ENCODE results near the gene TMEM247.

The TMEM247 gene

GRCh38 chr2:46477925-46478324, 1.4 kb upstream of the TMEM247 start:
- no peak for TF ChIP-seq CTCF (IDR thresholded peaks at IDR 0.05; ENCODE audit: low read depth, low read length)

GRCh38 chr2:46480562-46480961, 1.2 kb downstream of the TMEM247 start:
- peaks cover 22% of the 10 kb centered on the region for H3K9me3 ChIP-seq (ENCODE audit: severe bottlenecking)
- H3K4me3 ChIP-seq (ENCODE audit: low read depth, low read length) = no peak overlapping the region
- no peaks in the 10 kb centered on the region for H3K27me3 ChIP-seq (ENCODE audit: insufficient read depth, low read depth, severe bottlenecking)
- no peak overlapping the region for H3K27ac ChIP-seq
- no peak for DNase-seq
- TF ChIP-seq CTCF (IDR thresholded peaks at IDR 0.05; ENCODE audit: low read depth, low read length) = no peak
- H3K36me3 ChIP-seq = no peaks in the 10 kb centered on the region

More at GRCh38 chr2:46477925-46478324, 1.4 kb upstream of the TMEM247 start:
- Histone ChIP-seq H3K27me3 (ENCODE audit: insufficient read depth, low read depth, severe bottlenecking) (no peaks in the 10 kb centered on the region), H3K4me3 (ENCODE audit: low read depth, low read length) (no peak overlapping the region), H3K36me3 (no peaks in the 10 kb centered on the region), H3K9me3 (ENCODE audit: severe bottlenecking) (peaks cover 22% of the 10 kb centered on the region), H3K27ac (no peak overlapping the region)
- DNase-seq = no peak

- Histone ChIP-seq H3K4me3 (ENCODE audit: low read depth, low read length) (no peak overlapping the region), H3K27me3 (ENCODE audit: insufficient read depth, low read depth, severe bottlenecking) (no peaks in the 10 kb centered on the region), H3K27ac (no peak overlapping the region), H3K9me3 (ENCODE audit: severe bottlenecking) (peaks cover 19% of the 10 kb centered on the region), H3K36me3 (no peaks in the 10 kb centered on the region)
- TF ChIP-seq CTCF (IDR thresholded peaks at IDR 0.05; ENCODE audit: low read depth, low read length) = no peak
- no peak for DNase-seq
Measured at GRCh38 chr2:46481198-46482193, 2.1 kb downstream of the TMEM247 start.

GRCh38 chr2:46482490-46482889, 3.1 kb downstream of the TMEM247 start:
- H3K9me3 ChIP-seq (ENCODE audit: severe bottlenecking) = peaks cover 11% of the 10 kb centered on the region
- H3K36me3 ChIP-seq = no peaks in the 10 kb centered on the region
- H3K27me3 ChIP-seq (ENCODE audit: insufficient read depth, low read depth, severe bottlenecking) = no peaks in the 10 kb centered on the region
- H3K4me3 ChIP-seq (ENCODE audit: low read depth, low read length) = no peak overlapping the region
- no peak for TF ChIP-seq CTCF (IDR thresholded peaks at IDR 0.05; ENCODE audit: low read depth, low read length)
- no peak for DNase-seq
- no peak overlapping the region for H3K27ac ChIP-seq

GRCh38 chr2:46485002-46485401, 5.6 kb downstream of the TMEM247 start:
- Histone ChIP-seq H3K27ac (no peak overlapping the region), H3K4me3 (ENCODE audit: low read depth, low read length) (no peak overlapping the region), H3K9me3 (ENCODE audit: severe bottlenecking) (no peaks in the 10 kb centered on the region), H3K27me3 (ENCODE audit: insufficient read depth, low read depth, severe bottlenecking) (no peaks in the 10 kb centered on the region), H3K36me3 (no peaks in the 10 kb centered on the region)
- no peak for TF ChIP-seq CTCF (IDR thresholded peaks at IDR 0.05; ENCODE audit: low read depth, low read length)
- DNase-seq = no peak

Data from WERI-Rb-1 (cell line).